ENCODE measurements around the gene ABCC2.
"Not testable (repeated sequence)": the region's sequence is repeated elsewhere in the genome, so short reads cannot be mapped to it uniquely, and the experiment has no call there.

Gene ABCC2

DNA sequence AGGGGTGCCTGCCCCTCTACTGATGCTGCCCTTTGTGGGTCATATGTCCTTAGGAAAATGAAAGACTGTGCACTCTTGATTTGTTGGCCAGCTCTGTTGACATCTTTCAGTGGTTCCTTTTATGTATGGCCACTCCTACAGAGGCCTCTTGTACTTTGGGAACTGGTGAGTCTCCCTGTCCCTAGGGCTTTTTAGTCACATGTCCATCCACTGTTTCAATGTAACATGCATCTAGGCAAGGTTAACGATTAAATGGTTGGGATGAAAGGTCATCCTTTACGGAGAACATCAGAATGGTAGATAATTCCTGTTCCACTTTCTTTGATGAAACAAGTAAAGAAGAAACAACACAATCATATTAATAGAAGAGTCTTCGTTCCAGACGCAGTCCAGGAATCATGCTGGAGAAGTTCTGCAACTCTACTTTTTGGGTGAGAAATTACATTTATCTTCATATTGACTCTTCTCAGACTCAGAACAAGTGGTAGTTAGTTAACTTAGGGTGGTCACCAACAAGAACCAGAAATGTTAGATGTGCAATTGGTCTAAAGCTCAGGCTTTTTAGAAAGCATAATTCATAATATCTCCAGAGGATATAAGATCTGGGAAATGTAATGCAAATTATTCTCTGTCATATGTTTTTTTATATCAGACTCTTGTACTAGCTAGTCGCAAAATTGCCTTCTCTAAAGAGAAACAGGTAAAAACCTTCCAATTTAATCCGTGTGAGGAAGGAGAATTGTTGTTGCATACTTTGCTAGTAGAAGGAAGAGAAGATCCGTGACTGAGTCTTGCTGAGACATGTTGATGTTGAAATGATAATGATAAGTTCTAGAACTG is at the start of gene ABCC2:
Gene ABCC2, plus strand, starts transcription at position 194 of the 840 bp plus-strand sequence. Its CDS starts 205 bp downstream, at position 399.
- no peak for DNase-seq (ENCODE audit: low read depth in 2 of 2)

DNA sequence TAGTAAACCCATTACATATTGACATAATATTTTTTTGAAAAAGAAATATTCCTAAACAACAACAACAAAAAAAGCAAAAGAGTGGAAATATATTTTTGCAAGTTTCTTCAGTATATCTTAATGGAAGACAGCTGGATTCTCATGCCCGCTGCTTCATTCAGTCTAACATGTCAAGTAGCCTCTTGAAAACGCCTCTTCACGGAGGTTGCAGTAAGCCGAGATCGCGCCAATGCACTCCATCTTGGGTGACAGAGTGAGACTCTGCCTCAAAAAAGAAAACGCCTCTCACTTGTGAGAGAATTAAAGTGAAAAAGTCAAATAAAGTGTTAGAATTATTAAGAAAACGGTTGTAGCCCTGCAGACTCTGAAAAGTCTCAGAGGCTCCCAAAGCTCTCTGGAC is 49.1 kb upstream of the ABCC2 start:
- no peak for DNase-seq (ENCODE audit: low read depth in 2 of 2)

DNA sequence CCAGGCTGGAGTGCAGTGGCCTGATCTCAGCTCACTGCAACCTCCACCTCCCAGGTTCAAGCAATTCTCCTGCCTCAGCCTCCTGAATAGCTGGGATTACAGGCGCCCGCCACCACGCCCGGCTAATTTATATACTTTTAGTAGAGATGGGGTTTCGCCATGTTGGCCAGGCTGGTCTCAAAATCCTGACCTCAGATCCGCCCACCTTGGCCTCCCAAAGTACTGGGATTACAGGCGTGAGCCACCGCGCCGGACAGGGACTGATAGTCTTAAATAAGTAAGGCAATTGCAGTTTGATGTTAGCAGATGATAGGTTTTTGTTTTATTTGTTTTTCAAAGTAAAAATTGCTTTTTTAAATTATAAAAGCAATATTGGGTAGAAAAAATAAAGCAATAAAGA is 48.3 kb upstream of the ABCC2 start:
- not testable (repeated sequence) for DNase-seq (ENCODE audit: low read depth in 2 of 2)

DNA sequence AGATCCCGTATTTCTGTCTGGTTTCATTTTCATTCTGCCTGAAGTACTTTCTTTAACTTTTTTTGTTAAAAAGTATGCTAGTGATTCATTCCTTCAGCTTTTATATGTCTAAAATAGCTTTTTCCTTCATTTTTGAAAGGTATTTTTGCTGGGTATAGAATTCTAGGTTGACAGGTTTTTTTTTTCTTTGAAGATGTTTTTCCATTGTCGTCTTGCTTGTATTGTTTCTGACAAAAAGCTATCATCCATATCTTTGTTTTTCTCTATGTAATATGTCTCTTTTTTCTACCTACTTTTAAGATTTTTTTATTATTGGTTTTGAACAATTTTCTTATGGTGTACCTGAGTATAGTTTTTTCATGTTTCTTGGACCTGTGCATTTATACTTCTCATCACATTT is 42.2 kb upstream of the ABCC2 start:
- no peak for DNase-seq (ENCODE audit: low read depth in 2 of 2)

DNA sequence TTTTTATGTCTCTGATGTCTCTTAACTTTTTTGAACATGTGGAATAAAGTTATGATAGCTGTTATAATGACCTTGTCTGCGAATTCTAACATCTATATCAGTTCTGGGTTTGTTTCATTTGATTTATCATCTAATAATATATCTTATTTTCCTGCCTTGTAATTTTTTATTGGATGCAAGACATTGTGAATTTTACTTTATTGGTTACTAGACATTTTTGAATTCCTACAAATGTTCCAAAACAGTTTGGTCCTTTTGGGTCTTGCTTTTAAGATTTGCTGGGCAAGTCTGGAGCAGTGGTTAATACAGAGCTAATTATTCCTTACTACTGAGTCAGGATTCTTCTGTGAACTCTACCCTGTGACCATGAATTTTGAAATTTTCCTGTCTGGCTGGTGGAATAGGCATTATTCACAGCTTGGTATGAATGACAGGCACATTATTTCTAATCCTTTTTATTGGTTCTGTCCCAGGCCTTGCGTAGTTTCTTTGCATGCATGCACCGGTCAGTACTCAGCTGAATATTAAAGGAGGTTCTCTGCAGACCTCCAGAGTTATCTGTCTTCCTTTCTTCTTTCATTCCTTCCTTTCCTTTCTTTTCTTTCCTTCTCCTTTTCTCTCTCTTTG is 41.4 kb upstream of the ABCC2 start:
- DNase-seq (ENCODE audit: low read depth in 2 of 2): no peak

DNA sequence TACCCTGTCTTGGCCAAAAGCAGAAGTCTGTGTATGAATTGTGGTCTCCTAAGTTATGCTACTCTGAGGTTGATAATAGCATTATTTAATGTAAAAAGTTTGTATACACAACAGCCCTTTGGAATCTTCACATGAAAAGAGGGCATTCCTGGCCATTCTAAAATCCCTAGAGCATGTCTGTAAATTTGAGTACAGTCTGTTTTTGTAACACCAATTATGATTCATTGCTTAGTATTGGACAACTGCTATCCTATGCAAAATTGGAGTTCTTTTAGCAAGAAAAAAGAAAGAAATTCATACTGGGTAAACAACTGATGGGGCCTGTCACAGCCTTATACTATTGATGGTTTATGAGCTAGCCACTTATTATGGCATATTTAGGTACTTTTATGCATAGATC is 40.2 kb upstream of the ABCC2 start:
- DNase-seq (ENCODE audit: low read depth in 2 of 2): no peak

DNA sequence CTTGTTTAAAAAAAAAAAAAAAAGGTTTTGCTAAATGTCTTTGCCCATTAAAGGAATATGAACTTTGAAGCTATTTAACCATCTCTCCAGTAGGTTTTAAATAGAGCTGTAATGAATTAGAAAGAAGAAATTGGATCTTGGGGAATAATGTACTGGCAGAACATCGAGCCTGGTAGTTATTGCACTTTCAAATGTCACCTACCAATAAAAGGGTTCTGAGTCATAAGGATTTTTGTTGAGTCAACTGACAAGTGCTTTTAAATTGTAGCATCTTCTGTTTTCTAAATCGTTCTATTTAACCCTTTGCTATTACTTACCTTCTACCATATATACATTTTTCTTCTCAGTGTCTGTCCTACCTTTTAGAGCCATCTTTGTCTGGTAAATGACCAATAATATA is 39.7 kb upstream of the ABCC2 start:
- DNase-seq (ENCODE audit: low read depth in 2 of 2): no peak

DNA sequence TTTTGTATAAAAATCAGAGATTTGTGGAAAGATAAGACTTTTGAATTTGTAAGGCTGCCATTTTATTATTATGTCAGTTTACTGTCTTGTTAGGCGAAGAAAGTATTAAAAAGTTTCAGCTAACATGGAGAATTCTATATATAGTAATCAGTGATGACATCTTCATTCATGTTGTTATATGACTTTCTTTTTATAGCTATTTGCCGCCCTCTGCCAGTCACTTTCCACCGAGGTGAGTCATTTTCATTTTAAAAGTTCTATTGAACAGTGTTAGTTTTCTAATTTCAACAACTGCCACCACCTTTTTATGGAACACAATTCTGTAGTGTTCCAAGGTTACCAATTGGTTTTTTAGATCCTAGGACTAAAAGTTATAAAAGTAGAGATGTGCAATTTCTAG is 38.6 kb upstream of the ABCC2 start:
- DNase-seq (ENCODE audit: low read depth in 2 of 2): no peak

DNA sequence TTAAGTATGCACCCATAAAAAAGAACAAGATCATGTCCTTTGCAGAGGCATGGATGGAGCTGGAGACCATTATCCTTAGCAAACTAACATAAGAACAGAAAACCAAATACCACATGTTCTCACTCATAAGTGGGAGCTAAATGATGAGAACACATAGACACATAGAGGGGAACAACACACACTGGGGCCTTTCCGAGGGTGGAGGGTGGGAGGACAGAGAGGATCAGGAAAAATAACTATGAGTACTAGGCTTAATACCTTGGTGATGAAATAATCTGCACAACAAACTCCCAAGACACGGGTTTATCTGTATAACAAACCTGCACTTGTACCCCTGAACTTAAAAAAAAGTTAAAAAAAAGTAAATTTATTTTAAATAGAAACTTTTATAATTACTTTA is 36.3 kb upstream of the ABCC2 start:
- not testable (repeated sequence) for DNase-seq (ENCODE audit: low read depth in 2 of 2)

DNA sequence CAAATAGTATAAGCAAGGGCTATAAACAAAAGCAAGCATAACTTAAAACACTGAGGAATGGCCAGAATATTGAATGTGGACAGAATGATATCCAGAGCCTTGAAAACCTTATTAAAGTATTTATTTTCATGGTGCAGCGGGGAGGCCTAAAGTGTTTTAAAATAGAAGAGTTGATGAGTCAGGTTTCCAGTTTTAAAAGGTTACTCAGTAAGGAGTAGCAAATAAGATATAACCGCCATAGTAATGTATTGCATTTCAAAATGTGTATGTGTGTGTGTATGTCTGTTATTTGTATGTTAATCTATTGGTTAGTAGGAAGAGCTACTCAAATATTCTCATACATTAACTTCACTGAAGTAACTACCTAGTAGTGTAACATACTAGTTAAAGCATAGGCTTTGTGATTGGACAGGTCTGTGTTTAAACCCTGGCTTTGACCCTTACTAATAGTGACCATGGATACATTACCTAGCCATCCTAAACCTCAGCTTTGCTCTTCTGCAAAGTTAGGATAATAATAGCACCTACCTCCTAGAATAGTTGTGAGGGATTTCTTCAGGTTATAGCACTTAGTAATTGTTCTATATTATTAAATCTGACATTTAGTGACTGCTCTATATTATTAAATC is 33.5 kb upstream of the ABCC2 start:
- DNase-seq (ENCODE audit: low read depth in 2 of 2): no peak

DNA sequence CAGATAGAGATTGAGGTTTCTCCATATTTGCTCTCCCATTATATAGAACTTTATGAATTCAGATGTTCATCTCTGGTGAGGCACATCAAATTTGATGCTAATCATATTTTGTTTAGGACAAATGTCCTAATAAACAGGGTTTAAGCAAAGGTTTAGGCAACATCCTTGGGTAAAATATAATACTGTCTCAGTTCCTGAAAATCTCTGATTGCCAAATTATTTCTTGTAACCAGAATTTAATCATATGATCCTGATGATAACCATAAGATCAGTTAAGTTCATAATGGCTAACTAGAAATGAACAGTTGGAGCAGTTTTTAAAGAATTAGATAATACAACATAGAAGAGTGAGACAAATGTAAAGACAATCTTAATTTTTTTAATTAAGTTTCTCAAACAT is 31.8 kb upstream of the ABCC2 start:
- no peak for DNase-seq (ENCODE audit: low read depth in 2 of 2)

DNA sequence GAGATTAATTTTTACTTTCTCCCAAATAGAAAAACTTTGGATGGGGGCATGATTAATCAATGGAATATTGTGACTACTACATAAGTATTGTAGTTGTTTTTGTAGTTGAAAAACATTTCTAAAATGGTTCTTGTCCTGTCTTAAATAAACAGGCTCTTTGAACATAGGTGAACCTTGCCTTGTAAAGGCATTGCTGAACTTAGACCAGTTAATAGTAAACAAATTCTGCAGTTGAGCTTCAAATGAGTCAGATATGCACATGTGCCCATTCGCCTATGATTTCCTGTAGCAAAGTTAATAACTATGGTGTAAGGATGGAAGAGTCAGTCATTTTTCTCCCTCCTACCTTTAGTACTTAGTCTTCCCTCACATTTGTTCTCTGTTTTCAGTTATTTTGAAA is 27.8 kb upstream of the ABCC2 start:
- DNase-seq (ENCODE audit: low read depth in 2 of 2): no peak

DNA sequence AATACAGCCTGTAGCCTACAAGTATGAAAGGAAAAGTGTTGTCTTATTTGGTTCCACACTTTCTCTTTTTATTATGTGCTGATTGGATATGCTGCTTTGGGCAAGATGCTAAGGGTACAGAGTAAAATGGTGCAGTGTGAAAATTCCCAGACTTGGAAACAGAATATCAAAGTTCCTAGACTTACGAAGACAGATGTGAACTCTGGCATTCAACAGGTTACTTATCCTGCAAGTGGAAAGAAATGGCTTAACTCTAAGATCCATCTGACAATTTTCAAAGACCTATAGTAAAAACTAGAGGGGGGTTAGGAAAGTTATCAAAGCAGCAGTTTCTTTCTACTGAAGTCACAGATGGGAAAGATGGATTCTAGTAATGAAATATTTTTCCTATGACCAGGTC is 26.3 kb upstream of the ABCC2 start:
- no peak for DNase-seq (ENCODE audit: low read depth in 2 of 2)

DNA sequence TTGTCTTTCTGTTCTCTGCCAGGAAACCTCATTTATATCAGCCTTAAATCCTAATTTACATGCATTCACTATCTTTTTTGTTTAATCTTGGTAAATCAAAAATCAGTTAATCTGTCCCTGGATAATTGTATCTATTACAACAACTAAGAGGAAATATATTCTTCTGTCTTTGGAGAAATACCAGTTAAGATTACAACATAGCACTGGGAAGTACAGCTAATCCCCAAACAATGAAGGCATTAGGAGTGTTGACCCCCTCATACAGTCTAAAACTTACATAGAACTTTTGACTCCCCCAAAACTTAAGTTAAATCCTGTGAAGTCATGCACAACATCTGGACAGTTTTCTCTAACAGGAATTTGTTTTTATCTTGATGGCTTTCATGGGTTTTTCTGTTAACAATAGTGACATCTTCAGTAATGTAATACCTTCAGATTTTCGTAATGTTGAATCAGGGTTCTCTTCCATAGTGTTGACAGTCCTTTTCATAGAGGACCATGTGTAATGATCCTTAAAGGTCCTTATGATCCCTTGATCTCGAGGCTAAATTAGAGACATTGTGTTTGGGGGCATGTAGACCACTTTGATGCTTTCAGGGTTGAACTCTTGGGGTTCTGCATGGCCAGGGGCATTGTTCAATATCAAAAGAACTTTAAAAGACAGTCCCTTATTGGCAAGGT is 24.1 kb upstream of the ABCC2 start:
- no peak for DNase-seq (ENCODE audit: low read depth in 2 of 2)

DNA sequence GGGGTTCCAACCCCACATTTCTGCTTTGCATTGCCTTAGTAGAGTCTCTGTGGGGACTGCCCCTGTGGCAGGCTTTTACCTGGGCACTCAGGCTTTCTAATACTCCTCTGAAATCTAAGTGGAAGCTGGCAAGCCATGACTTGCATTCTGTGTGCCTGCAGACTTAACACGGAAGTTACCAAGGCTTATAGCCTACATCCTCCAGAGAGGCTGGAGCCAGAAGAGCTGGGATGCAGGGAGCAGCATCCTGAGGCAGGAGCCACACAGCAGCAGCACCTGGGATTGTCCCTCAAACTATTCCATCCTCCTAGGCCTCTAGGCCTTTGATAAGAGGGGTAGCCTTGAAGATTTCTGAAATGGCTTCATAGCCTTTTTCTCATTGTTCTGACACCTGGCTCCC is 22.1 kb upstream of the ABCC2 start:
- no peak for DNase-seq (ENCODE audit: low read depth in 2 of 2)

DNA sequence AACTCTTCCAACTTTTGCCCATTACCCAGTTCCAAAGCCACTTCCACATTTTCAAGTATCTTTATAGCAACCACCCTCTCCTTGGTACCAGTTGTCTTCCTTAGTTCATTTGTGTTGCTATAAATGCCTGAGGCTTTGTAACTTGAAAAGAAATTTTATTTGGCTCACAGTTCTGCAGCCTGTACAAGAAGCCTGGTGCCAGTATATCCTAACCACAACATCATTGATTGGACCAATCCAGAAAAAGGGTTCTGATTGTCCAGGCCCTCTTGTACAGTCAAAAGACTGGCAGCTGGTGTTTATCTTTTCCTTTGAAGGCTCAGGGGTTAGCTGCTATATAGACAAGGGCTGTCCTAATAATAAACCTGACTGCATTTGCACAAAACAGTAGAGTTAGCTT is 21.1 kb upstream of the ABCC2 start:
- DNase-seq (ENCODE audit: low read depth in 2 of 2): no peak

DNA sequence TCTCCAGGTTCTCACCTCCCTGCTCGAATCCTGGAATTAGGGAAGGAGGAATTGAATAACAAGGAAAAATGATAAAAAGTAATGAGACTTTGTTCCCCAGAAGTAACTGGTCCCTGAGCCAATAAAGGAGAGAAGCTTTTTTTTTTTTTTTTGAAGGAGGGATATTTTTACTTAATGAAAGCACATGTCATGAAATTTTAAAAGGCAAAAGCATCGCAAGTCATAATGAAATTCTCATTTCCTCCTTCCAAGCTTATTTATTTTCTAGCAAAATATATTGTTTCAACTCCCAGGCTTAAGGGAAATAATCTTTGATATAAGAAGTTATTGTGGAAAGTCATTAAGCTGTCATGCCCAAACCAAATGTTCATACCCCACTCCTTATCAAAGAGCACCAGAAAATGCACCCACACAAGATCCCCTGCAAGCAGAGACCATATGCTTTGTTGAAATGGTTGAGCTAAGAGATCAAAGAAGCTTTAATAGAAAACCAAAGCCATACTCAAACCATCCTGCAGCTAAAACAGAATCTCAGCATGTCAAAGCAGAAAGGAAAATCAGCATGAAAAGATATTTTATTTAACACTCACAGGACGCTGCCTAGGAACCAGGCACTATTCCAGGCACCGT is 16.7 kb upstream of the ABCC2 start:
- DNase-seq (ENCODE audit: low read depth in 2 of 2): no peak

DNA sequence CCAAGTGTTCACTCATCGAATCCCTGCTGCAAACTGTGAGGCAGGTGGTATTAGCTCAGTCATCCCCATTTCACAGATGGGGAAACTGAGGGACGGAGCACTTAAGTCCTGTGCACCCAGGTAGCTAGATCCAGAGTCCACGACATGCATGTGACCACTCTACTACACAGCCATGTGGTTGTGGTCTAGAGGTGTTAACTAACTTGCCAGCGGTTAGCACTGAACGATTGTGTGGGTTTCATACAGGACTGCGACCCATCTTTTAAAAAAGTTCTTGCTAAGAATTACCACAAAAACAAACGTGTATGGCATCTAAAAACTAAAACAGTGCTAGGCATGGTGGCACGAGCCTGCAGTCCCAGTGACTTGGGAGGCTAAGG is 16.1 kb upstream of the ABCC2 start:
- no peak for DNase-seq (ENCODE audit: low read depth in 2 of 2)

DNA sequence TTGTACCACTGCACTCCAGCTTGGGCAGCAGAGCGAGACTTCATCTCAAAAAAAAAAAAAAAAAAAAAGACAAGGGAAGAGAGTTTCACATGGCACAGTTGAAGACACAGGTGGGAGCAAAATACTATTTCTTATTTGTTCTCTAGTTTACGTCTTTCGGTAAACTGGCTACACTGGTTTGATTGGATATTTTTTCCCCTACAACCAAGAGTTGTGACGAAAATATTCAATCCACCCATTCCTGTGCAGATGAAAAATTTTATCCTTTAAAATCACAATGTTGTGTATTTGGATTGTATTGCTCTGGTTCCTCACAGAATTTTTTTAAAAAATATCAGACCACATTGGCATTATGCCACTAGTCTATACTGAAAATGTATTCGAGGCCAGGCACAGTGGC is 14.5 kb upstream of the ABCC2 start:
- no peak for DNase-seq (ENCODE audit: low read depth in 2 of 2)

DNA sequence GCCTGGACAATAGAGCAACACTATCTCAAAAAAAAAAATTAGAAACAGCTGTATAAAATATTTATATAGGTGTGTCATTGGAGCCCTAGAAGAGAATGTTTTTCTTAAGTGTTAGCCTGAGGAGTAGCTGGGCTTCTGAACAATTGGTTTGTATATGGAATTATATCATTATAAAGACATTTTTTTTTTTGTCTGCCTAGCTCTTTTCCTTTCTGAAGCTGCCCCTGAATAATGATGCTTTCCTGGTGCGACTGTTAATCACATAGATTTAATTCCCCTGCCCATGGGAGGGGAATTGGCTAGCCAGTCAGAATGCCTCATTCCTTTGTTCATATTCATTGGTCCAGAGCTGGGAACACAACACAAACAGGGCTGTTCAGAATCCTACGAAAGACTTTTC is 13.9 kb upstream of the ABCC2 start:
- DNase-seq (ENCODE audit: low read depth in 2 of 2): no peak

DNA sequence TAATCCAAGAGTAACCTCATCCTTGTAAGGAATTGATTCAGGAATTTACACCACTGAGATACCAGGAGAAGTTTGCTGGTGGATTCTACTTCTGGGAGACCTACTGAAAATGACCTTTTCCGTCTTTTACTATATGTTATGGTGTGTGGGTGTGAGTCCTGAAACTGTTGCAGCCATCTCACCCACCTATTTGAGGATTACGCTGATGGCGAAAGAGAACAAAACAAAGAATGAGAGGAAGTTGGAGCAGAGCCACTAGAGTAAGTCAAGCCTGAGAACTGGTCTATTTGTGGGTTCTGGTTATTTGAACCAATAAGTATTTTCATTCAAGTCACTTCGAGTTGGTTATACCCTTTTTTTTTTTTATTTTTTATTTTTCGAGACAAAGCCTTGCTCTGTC is 12.7 kb upstream of the ABCC2 start:
- no peak for DNase-seq (ENCODE audit: low read depth in 2 of 2)

DNA sequence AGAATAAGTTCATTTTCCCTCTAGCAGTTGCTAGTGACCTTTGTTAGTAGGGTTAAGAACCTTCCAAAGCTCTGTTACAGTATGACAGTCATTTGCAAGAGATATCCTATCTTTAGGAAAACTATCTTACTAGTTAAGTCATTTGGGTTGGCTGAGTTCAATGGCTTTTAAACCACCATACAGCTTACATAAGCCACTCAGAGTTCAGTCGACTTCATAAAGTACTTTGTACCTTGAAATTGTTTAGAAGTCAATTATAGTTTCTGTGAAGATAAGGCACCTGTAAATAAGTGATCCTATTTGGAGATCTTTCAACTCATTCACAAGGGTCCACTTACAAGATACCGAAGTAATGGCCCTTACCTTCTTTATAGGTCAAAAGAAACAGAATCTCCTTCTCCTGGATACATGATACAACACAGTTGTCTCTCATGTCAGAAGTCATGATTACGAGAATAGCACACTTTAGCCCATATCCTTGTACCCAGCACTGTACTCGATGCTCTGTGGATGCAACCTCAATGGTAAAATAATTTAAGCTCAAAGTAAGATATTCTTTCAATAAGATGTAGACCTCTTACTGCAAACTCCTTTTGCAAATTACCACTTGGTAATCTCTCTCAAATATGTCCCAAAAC is 11.9 kb upstream of the ABCC2 start:
- DNase-seq (ENCODE audit: low read depth in 2 of 2): no peak

Data from stimulated activated CD4-positive, alpha-beta T cell treated with anti-CD3 and anti-CD28 coated beads, Interleukin-1b, Interleukin-23, amount 100 ng/mL, for 1 hour (primary cell).